T-helper 2 cell treated with Interferon-gamma antibody and Interleukin-4, amounts not matched to agents 100 ng/mL and 5 ng/mL, for 36 hours (primary cell): ENCODE measurements around the gene GALNT10. TPM values are rescaled to one million over a fixed set of nuclear protein-coding genes. Genes with fewer than 3 reads are reported as not detected.
"Not testable (repeated sequence)": the region's sequence is repeated elsewhere in the genome, so short reads cannot be mapped to it uniquely, and the experiment has no call there.

Experiments
- intact Hi-C: fragments of 100-400 bp; cut with micrococcal nuclease; formaldehyde crosslinking; loops from one replicate; pipeline ENCODE4 v1.15.1; 2023
- total RNA-seq: library from RNA; stranded (reverse); gene quantifications from 2 replicates; pipeline ENCODE4 v1.2.3, GENCODE V29; 2022

GALNT10 gene
- total RNA-seq, 1 donor from 2014 or later: 38.4 TPM

DNA sequence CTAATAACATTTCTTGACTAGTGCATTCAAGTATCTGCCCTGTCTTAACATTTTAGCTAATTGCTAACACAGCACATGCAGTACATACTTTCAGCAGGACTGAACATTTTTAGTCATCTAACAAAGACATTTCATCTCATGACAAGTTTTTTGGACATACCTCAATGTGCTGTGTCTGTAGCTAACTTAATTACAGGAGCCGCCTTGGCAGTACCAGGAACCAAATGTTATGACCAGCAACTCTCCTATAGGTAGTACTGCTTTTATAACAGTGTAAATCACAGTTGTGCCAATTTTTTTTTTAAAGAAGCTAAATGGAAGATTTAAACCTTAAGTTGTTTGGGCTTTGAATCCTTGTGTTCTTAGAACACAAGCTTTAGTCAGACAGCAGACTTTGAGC, 155.9 kb downstream of the GALNT10 start:
- intact Hi-C loops: no loop called here

DNA sequence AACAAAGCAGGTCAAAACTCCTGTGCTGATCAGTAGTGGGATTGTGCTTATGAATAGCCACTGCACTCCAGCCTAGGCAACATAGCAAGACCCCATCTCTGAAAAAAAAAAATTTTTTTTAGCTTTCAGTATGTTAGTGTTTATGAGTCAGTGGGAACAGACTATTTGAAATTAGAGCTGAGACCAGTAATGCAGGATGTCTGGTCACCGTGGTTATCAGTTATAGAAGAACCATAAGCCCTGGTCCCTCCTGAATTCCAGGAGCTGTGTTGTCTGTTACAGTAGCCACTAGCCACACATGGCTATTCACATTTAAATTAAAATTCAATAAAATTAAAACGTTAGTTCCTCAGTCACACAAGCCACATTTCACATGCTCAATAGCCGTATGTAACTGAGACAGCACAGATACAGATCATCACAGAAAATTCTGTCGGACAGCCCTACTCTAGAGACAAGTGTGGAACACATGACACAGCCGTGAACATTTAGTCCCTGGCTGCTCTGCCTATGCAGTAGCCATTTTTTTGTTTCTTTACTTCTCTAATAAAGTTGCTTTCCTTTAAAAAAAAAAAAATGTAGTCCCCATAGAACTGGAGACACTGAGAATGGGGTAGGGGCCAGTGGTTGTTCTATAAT, 159.2 kb downstream of the GALNT10 start:
- intact Hi-C loops: no loop called here

DNA sequence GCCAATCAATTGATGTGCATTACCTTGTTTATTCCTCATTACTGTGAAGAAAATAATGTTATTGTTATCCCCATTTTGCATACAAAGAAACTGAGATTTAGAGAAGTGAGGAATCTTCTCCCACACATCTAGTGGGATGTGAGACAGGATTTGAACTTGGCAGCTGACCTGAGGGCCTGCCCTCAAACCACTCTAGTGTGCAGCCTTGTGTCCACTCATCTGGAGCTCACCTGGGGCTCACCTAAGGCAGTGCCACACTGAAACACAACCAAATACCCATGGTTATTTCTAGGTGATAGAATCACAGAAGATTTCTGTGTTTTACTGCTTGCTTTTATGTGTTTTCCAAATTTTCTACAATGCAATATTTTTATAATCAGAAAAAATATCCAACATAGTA, 160.6 kb downstream of the GALNT10 start:
- intact Hi-C loops: no loop called here

DNA sequence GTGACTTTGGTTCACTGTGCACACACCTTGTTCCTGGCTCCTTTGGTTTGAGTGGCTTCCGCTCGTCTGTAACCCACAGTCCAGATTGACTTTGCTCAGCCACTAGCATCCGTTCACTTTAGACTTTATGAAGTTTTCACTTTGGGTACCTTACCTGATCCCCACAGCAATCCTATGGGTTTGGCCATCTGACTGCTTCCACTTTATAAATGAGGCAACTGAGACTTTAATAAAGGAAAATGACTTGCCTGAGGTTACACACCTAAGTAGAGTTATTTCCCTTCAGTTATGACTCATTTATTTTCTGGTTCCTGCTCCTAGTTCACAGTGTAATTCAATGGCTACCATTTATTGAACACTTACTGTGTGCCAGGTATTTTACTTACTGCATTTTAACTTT, 161.0 kb downstream of the GALNT10 start:
- intact Hi-C loops: no loop called here

DNA sequence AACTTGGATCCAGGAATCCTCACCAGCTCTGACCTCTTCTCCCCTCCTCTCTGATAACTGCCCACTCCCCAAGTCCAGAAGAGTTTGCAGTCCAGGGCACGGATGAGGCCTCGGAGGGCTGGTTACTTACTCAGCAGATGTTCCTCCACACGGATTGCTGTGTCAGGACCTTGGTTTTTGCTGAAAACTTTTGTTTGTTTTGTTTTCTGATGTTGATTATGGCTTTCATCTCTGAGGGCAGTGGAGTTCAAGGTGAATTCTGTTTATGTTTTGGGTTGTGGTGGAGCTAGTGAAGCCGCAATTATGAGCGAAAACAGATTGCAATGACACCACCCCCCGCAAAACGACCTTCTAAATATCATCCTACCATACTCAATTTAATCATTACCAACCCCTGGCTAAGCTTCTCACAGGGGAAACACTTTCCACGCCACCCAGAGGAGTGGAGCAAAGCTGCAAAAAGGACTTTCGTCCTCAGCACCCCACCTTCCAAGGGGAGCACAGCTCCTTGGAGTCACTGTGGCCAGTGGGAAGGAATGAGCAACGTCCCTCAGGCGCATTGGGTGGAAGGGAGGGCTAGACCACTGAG, 162.5 kb downstream of the GALNT10 start:
- intact Hi-C loops: no loop called here

DNA sequence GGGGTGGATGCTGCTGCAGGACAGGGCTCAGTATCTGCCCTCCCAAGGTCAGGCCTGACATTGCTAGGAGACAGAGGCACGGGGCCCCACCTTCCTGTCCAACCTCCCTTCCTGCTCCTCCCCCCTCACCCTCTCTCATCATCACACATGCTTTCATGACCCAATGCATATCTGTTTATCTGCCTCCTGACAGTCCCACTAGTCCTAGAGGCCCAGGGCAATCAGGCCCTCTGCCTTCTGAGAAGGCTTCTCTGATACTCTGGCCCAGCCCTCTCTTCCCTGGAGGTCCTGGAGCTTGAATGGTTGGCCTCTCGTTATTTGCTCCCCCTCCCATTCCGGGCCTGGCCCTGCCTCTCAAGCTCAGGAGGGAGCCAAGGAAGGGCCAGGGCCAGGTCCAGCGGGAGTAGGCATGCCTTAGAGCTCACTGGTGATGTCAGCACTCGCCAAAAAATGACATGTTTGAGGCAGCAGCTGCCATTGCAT, 164.6 kb downstream of the GALNT10 start:
- intact Hi-C loops: no loop called here

DNA sequence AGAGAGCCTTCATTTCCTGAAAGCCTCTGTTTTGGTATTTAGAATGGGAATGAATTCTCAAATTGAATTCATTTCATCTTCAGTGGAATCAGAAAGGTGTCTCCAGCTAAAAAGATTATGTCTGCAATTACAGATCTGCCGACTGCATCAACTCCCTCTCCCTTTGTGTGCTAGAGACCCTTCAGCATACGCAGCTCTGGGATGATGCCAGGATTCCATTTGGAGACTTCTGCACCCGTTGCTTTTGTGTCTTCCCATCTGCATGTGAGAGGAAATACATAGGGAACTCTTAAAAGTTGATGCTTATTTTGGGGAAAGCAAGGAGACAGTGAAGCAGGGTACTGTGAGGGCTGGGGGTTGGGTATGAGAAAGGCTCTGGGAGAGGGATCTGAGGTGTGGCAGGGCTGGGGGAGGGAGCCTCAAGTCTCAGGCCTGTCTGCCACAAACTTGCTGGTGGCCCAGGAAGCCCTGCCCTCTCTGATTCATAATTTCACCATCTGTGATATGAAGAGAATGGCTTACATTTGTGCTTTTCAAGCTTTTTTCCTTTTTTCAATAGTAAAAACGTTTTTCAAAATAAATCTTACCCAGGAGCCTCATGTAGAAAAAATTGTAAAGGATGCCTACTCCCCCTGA, 165.6 kb downstream of the GALNT10 start:
- intact Hi-C loops: no loop called here

DNA sequence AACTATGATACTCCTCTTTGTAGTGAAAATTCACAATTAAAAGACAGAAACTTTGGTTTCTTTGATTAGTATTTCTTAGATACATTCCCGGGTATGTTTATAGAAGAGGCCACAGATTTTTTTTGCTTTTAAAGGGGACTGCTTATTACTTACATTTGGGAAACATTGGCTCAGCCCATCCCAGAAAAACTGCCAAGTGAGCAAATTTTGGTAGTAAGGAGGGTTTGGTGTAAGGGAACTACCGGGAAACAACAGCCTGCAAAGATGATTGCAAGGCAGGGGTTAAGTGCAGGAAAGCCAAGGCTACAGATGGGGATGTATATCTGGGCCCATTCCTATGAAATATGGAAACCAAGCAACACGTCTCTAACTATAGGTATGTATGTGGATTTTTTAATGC, 166.4 kb downstream of the GALNT10 start:
- intact Hi-C loops: no loop called here

DNA sequence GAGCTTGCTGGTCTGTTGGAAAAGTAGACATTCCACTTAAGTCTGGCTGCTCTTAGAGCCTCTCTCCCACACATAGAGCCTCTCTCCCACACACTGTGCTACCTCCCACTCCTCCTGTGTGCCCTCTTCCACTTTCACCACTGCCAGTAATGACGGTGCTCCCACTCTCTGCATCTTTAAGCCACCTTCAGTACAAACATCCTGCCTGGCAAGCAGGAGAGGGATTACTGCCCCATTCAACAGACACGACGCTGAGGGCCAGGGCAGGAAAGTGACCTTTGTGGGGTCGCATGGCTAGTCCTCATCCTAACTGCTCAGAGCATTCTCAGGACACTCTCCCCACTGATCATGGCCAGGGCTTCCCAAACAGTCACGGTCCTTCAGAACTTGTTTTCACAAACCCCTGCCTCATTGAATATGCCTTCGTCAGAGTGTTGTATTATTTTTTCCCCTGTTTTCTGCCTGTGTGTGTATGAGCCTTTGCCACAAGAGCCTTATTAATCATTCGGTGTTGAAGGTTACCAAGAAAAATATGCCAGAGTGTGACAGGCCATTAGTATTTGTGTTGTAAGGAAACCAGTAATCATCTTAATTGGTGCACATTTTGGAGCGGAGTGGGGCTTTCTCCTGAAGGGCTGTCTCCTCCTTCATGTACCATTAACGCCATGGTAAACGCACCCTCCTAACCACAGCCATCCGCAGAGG, 168.1 kb downstream of the GALNT10 start:
- intact Hi-C loops: no loop called here

DNA sequence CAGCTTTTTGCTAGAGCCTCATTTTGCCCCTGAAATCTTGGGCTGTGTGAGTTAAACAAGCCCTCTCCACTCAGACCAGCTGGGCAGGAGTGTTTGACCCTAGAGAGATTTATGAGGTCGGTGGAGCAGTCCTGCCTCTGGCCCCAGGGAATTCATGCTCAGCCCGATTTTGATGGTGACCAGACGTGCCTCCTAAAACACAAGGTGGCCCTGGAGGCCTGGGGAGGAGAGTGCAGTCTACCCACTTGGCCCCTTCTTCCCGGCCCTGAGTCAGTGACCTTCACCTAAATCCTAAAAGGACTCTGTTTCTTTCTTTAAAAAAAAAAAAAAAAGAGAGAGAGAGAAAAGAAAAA, 168.7 kb downstream of the GALNT10 start:
- intact Hi-C loops: no loop called here

DNA sequence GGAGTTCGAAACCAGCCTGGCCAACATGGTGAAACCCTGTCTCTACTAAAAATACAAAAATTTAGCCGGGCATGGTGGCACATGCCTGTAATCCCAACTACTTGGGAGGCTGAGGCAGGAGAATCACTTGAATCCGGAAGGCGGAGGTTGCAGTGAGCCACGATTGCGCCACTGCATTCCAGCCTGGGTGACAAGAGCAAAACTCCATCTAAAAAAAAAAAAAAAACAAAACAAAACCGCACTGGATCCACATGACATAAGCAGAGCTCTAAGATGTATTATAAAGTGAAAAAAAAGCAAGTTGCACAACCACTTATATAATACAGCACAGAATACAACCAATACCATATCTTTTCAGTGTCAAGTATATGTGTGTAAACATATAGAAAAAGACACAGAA, 169.7 kb downstream of the GALNT10 start:
- intact Hi-C loops: not testable (repeated sequence)

DNA sequence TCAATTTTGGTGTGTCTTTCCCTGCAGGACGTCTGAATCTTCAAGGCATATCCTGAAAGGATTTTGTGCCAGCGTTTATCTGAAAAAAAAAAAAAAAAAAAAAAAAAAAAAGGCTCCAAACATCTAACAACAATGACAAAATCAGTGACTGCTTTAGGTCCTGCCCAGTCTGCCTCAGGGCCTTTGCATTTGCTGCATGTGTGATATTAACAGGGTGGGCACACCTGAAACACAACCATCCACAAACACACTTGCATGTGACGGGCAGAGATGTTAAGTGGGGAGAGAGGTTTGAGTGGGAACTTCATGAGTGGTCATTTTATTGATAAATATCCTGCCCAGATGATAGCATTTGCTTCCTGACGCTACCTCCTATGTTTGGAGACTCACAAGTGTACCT, 172.9 kb downstream of the GALNT10 start:
- intact Hi-C loops: no loop called here

DNA sequence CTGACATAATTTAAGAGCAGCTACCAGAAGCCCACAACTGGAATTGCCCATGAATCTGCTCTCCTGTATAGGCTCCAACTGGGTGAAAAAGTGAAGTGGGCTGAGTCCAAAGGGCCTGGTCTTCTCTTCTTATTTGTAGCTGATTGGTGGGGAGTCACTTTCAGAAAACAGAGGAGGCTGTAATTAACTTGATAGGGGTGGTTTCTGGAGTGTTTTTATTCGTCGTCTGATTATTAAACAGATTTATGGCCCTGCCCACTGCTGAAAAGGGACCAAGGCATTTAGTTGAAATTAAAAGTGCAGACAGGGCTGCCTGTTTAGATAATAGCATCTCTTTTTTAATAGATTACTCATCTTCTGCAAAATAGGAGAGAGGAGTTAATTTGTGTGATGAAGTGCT, 174.2 kb downstream of the GALNT10 start:
- intact Hi-C loops: no loop called here

DNA sequence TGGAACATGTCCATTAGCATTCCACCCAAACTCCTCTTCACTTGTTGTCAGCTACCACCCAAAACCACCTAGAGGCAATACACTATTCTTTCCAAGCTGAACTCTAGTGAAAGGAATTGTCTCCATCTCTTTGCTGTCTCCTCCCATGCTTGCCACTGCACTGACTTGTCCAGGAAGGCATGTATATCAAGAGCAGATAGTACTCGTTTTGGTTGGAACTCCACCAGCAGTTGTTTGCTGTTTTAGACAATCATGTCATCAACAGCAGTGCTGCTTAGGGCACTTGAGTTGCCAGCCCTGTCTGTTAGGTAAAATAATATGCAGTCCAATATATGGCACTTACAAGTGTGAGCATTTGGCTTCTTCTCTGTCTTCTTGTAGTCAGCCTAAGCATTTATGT, 175.3 kb downstream of the GALNT10 start:
- intact Hi-C loops: no loop called here

DNA sequence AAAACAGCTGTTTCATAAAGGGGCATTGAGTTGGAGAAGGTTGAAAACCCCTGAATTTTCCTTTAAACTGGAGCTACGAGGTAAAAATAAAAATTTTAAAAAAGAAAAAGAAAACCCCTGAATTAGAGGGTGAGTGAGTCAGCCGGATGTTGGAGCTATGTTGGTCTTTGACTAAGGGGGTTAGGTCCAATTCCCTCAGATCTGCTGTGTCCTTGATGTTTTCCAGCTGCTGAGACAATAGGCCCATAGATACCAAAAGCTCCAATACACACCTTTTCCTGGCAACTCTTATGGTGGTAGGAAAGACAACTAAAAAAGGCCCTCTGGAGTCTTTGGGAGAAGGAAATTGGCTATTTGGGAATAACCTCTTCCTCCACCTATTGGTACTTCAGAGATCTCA, 175.8 kb downstream of the GALNT10 start:
- intact Hi-C loops: no loop called here

DNA sequence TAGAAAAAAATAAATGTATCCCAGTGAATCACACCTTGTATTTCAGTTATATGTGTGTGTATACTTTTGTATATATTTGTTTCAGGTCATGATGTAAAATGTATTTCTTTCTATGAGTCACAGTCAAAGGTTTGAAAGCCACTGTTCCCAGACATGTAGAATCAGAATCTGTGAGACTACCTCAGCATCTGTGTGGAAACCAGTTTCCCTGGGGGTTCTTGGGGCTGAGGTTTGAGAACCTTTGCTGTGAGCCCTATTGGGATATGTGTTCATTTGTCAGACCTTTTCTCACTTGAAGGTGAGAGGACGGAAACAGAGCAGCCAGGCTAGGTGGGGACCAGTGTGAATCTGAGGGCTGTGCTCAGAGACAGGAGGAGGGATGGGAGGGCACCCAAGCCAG, 176.6 kb downstream of the GALNT10 start:
- intact Hi-C loops: no loop called here

DNA sequence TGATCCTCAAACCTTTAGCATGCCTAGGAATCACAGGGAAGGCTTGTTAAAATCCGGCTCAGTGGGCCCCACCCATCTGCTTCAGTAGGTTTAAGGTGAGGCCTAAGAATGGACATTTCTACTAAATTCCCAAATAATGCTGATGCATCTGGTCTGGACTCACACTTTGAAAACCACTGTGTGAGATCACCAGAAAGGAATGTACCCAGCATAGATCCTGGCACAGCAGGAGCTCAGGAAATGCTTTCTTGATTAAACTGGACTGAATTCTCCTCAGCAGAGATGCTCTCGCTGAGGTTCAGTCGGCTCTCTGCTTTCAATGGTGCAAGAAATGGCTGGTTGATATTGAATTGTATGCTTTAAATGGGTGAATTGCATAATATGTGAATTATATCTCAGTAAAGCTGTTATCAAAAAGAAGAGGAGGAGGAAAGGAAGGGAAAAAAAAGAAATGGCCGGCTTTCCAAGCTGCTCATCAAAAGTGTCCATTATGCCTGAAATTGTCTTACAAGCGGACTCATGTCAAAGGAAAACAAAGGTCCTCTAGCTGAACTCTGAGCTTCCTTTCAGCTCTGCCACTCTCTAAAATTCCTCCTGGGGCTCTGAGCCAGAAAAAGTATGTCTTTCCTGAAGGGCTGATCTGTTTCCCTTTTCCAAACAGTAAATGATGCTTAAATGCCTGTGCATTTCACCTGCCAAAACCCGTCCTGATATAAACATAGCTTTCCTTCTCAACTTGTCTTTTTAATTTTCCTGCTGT, 177.7 kb downstream of the GALNT10 start:
- intact Hi-C loops: no loop called here

DNA sequence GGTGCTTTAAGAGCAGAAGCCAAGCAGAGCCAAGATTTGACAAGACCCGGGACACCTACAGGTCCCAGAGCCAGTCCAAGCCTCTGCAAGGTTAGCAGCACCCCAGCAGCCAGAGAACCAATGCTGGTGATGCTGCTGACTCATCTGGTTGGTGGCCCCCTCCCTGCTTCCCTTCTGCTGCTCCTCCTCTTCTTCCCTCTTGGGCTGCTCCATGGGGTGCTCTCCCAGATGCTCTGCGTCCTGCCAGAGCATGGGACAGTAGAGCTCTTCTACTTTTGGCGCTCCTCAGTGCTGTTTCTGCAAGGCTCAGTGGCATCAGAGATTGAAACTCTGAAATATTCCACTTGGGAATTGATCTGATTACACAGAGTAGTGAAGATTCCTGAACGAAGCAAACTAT, 179.1 kb downstream of the GALNT10 start:
- intact Hi-C loops: no loop called here

DNA sequence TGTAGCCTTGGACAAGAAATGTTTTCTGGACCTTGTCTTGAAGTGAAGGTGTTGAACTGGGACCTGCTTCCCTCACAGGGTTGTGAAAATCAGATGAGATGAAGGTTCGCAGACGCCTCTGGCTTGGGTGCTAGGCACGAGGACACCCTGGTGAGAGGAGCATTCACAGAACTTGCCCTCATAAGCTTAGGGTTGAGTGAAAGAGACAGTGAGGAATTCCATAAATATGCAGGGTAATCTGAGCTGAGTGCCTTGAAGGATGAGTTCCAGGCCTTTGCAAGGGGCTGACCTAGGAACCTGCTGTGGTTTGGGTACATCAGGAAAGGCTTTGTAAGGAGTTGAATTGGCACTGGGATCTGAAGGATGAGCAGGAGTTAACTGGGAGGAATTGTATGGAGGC, 179.6 kb downstream of the GALNT10 start:
- intact Hi-C loops: no loop called here

DNA sequence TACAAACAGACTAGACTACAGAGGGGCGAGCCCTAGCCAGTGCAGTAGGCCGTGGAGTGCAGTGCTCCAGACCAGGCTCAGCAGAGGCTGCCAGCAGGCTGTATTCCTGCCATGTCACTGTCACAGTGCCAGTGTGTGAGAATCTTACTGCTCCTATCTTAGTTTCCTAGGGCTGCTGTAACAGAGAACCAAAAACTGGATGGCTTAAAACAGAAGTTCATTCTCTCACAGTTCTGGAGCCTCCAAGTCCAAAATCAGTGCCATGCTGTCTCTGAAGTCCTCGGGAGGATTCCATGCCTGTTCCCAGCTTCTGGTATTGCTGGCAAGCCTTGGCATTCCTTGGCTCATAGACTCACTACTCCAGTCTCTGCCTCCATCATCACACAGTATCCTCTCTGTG, 180.3 kb downstream of the GALNT10 start:
- intact Hi-C loops: no loop called here

DNA sequence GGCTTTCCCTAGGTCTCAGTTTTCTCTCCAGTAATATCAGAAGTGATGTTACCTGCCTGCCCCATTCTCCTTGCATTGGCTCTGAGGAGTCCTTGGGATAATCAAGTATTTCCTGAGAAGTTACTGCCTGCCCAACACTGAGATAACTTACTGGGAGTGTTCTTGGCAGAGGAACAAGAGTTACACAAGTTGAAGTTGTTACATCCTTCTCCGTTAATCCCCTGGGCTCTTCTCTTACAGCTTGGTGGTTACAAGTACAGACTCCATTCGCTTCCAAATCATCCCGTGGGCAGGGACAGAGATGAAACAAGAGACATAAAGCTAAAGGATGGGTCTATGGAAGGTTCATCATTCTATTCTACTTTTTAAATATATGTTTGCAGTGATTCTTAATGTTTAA, 181.2 kb downstream of the GALNT10 start:
- intact Hi-C loops: no loop called here

DNA sequence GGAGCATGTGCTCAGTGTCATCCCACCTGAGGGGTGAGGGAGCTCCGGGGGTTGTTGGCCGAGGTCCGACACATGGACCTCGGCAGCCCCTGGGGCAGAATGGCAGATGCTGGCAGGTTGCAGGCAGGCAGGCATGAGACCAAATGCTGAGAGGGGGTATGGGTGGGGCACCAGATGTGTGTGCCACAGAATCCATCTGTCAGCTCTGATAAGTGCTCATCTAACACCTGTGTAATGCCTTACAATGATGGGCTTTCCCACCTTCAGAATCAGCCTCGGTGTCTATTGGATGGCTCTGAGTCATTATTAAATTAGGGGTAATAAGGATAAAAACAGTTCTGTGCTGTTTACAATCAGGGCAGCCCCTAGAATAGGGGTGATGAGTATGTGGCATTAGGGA, 182.1 kb downstream of the GALNT10 start:
- intact Hi-C loops: no loop called here
